ENCODE data around the gene ALKAL2. TPM values are rescaled to one million over a fixed set of nuclear protein-coding genes. Genes with fewer than 3 reads are reported as not detected.

Gene ALKAL2
- polyA plus RNA-seq, 1 of the 3 experiments (the other 2 are of a cell fraction) = not detected

- 36% methylated on average over 10 of the region's 10 CpGs for WGBS (ENCODE audit: low lambda C conversion rate)
- ChIA-PET POLR2A (no interaction called here), CTCF (interaction anchor here (0.9 to 1.8 kb wide), 2 partner anchors 10 to 315 kb away, joined by 3 to 10 read pairs; no protein-coding TSS in a partner anchor)
- H4K20me1 ChIP-seq (ENCODE audit: insufficient read depth) = no peaks in the 10 kb centered on the region
- TF ChIP-seq MEF2A (IDR thresholded peaks at IDR 0.05; ENCODE audit: borderline replicate concordance, low read depth) = no peak
- TF ChIP-seq CHD2 (IDR thresholded peaks at IDR 0.05; ENCODE audit: low read length, partially characterized antibody) = no peak
- TF ChIP-seq FOXM1 (IDR thresholded peaks at IDR 0.05; ENCODE audit: low read depth) = no peak
- no peak for TF ChIP-seq TEAD4 (IDR thresholded peaks at IDR 0.05; ENCODE audit: borderline replicate concordance, insufficient read depth)
- no peak for TF ChIP-seq POLR2AphosphoS5 (IDR thresholded peaks at IDR 0.05; ENCODE audit: low read depth, low read length)
- TF ChIP-seq SIN3A (IDR thresholded peaks at IDR 0.05; ENCODE audit: borderline replicate concordance, low read depth, low read length) = no peak
- no peak for TF ChIP-seq CTCF (IDR thresholded peaks at IDR 0.05)
- no peak for TF ChIP-seq RCOR1 (IDR thresholded peaks at IDR 0.05; ENCODE audit: low read length)
- no peak for TF ChIP-seq MXI1 (IDR thresholded peaks at IDR 0.05; ENCODE audit: low read depth, low read length)
- no peak for TF ChIP-seq TAF1 (IDR thresholded peaks at IDR 0.05; ENCODE audit: borderline replicate concordance, low read depth, low read length)
- TF ChIP-seq YY1 (IDR thresholded peaks at IDR 0.05; ENCODE audit: low read depth) = no peak
- TF ChIP-seq NRF1 (IDR thresholded peaks at IDR 0.05; ENCODE audit: low read depth, low read length) = no peak
- TF ChIP-seq NFIC (IDR thresholded peaks at IDR 0.05; ENCODE audit: borderline replicate concordance) = no peak
- no peak for TF ChIP-seq IRF3 (IDR thresholded peaks at IDR 0.05; ENCODE audit: low read depth, low read length)
- DNase-seq = no peak
- no peak overlapping the region for H3K4me3 ChIP-seq (ENCODE audit: low read depth in 2 of 2, low read length in 1 of 2)
- H3K9me2 ChIP-seq = no peaks in the 10 kb centered on the region
- H3K9me3 ChIP-seq = no peaks in the 10 kb centered on the region
- no peak overlapping the region for H3K9ac ChIP-seq
- no peak overlapping the region for H3K4me2 ChIP-seq
- no peaks in the 10 kb centered on the region for H3K79me2 ChIP-seq (ENCODE audit: insufficient read depth)
- H3K36me3 ChIP-seq (replicated peaks in 1 of 2; ENCODE audit: control insufficient read depth in 1 of 2, insufficient read depth in 2 of 2, low read length in 1 of 2) = no peaks in the 10 kb centered on the region
- H3K27ac ChIP-seq (ENCODE audit: low read depth in 2 of 2, low read length in 1 of 2) = no peak overlapping the region
- no peak overlapping the region for H2AFZ ChIP-seq (ENCODE audit: low read depth)
- no peaks in the 10 kb centered on the region for H3F3A ChIP-seq (replicated peaks; ENCODE audit: insufficient read depth)
- no peaks in the 10 kb centered on the region for H3K27me3 ChIP-seq (ENCODE audit: insufficient read depth)
- no peaks in the 10 kb centered on the region; a peak in 1 of 4 replicates for H3K4me1 ChIP-seq (ENCODE audit: control insufficient read depth in 1 of 2, insufficient read depth in 2 of 2, low read depth in 1 of 2, low read length in 1 of 2)
Measured at GRCh38 chr2:322326-322725, 34.4 kb upstream of the ALKAL2 start.

DNA sequence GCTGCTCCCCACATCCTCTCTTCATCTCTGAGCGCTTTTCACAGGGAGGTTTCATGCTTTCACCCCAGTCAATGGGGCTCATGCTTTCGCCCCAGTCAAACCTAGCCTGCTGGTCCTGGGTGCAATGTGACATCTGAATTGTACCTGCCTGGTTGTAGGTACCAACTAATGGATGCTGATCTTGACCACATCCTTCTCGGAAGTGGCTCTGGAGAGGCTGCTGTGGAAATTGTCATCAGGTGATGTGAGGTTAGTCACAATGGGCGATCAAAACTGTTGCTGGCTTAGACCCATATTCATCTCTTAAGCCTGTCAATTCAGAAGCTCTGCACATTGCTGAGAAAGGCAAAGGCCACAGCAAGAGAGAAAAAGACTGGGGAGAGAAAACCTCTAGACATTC lies 32.7 kb upstream of the ALKAL2 start:
- Histone ChIP-seq H2AFZ (ENCODE audit: low read depth) (no peak overlapping the region), H3K27me3 (ENCODE audit: insufficient read depth) (no peaks in the 10 kb centered on the region), H3K36me3 (replicated peaks in 1 of 2; ENCODE audit: control insufficient read depth in 1 of 2, insufficient read depth in 2 of 2, low read length in 1 of 2) (no peaks in the 10 kb centered on the region), H3F3A (replicated peaks; ENCODE audit: insufficient read depth) (no peaks in the 10 kb centered on the region), H3K9me3 (no peaks in the 10 kb centered on the region), H3K9ac (no peak overlapping the region), H3K27ac (ENCODE audit: low read depth in 2 of 2, low read length in 1 of 2) (no peak overlapping the region), H3K4me3 (ENCODE audit: low read depth in 2 of 2, low read length in 1 of 2) (no peak overlapping the region), H3K4me2 (no peak overlapping the region), H3K9me2 (no peaks in the 10 kb centered on the region), H3K79me2 (ENCODE audit: insufficient read depth) (no peaks in the 10 kb centered on the region), H4K20me1 (ENCODE audit: insufficient read depth) (no peaks in the 10 kb centered on the region), H3K4me1 (ENCODE audit: control insufficient read depth in 1 of 2, insufficient read depth in 2 of 2, low read depth in 1 of 2, low read length in 1 of 2) (no peaks in the 10 kb centered on the region; a peak in 1 of 4 replicates)
- POLR2A ChIA-PET = no interaction called here
- CTCF ChIA-PET = interaction anchor here (1.6 kb wide), 1 partner anchor 12 kb away, joined by 4 read pairs; no protein-coding TSS in a partner anchor
- DNase-seq = no peak
- 26% methylated on average over 4 of the region's 4 CpGs for WGBS (ENCODE audit: low lambda C conversion rate)
- TF ChIP-seq REST (IDR thresholded peaks at IDR 0.05; ENCODE audit: low read depth, low read length) = no peak
- TF ChIP-seq EZH2phosphoT487 (IDR thresholded peaks at IDR 0.05; ENCODE audit: borderline replicate concordance, low read depth) = no peak
- no peak for TF ChIP-seq YY1 (IDR thresholded peaks at IDR 0.05; ENCODE audit: low read depth)
- TF ChIP-seq NRF1 (IDR thresholded peaks at IDR 0.05; ENCODE audit: low read depth, low read length) = no peak
- TF ChIP-seq POLR2AphosphoS5 (IDR thresholded peaks at IDR 0.05; ENCODE audit: low read depth, low read length) = no peak
- no peak for TF ChIP-seq MXI1 (IDR thresholded peaks at IDR 0.05; ENCODE audit: low read depth, low read length)
- no peak for TF ChIP-seq GABPA (IDR thresholded peaks at IDR 0.05; ENCODE audit: low read depth)
- no peak for TF ChIP-seq ELF1 (IDR thresholded peaks at IDR 0.05)
- no peak for TF ChIP-seq FOSL2 (IDR thresholded peaks at IDR 0.05; ENCODE audit: borderline replicate concordance, low read depth)
- no peak for TF ChIP-seq TCF12 (IDR thresholded peaks at IDR 0.05)
- TF ChIP-seq, protein P1, sequence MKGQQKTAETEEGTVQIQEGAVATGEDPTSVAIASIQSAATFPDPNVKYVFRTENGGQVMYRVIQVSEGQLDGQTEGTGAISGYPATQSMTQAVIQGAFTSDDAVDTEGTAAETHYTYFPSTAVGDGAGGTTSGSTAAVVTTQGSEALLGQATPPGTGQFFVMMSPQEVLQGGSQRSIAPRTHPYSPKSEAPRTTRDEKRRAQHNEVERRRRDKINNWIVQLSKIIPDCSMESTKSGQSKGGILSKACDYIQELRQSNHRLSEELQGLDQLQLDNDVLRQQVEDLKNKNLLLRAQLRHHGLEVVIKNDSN (IDR thresholded peaks at IDR 0.05; ENCODE audit: borderline replicate concordance, low read depth) = no peak

Data from SK-N-SH (cell line).